NCI-H748 treated with DMSO at 0.1 percent for 48 hours (cell line): ENCODE measurements around the gene ACOX2.

Experiments used
- DNase-seq: peaks from one replicate; lab custom pipeline; 2025; lab: John Stamatoyannopoulos, UW

ACOX2 gene

DNA sequence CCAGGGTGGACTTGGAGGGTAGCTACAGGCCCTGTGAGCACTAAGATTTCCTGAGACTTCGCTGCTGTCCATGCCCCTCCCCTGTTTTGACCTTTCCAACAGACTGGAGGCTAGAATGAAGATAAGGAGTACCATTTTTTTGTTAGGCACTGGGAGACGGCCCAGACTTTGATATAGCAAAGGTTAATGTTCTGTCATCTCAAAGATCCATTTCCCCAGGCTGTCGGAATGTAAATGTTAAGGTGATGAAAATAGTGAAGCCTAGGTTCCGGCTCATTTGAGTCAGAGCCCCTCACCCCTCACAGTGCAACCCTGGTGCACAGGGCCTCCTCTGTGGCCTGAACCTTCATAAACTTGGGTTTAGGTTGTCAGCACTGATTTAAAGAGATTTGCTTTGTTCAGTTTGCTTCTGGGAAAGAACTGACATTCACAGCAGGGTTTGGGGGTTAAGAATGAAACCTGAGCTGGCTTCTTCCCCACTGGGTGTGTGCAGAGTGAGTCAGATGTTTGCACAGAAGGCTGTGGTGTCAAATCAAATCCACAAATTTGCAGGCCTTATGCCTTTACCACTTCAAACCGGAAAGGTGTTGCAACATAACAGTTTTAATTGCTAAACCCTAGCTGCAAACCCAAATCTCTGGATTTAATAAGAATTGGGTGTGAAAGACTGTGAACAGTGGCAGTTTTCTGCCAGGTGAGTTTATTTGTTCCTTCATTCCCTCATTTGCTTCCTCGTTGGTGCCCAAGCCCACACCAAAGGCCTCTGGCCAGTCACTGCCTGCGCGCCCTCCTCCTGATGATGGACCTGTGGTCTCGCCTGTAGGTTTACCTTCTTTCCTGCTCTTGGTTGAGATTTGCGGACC lies 65.7 kb downstream of the ACOX2 start:
- DNase-seq = peak; percentile 89

GRCh38 chr3:58470363-58471024 lies 66.5 kb downstream of the ACOX2 start:
- no peak for DNase-seq

- no peak for DNase-seq
Measured at GRCh38 chr3:58469096-58469495, 67.9 kb downstream of the ACOX2 start.

- no peak for DNase-seq
Measured at GRCh38 chr3:58466899-58467563, 70.0 kb downstream of the ACOX2 start.

DNA sequence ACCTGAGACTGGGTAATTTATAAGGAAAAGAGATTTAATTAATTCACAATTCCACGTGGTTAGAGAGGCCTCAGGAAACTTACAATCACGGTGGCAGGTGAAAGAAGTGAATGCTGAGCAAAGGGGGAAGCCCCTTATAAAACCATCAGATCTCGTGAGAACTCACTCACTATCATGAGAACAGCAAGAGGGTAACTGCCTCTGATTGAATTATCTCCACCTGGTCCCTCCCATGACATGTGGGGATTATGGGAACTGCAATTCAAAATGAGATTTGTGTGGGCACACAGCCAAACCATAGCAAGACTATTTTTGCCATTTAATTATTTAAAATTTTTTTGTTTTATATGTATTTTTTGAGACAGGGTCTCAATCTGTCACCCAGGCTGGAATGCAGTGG lies 72.1 kb downstream of the ACOX2 start:
- DNase-seq = no peak

DNA sequence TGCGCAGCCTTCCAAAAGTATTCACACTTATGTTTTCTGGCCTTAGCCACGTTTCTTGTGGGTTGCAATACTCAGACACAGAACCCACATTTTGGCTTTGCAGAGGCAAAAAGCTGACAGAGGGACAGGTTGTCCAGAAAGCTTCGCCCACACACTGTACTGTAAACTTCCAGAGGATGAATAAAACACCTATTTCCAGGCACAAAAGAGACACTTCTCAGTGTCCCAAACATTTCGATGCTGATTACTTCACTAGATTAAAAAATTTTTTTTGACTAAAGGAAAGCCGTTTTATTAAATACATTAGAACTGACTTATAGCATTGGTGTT lies 73.1 kb downstream of the ACOX2 start:
- no peak for DNase-seq

DNA sequence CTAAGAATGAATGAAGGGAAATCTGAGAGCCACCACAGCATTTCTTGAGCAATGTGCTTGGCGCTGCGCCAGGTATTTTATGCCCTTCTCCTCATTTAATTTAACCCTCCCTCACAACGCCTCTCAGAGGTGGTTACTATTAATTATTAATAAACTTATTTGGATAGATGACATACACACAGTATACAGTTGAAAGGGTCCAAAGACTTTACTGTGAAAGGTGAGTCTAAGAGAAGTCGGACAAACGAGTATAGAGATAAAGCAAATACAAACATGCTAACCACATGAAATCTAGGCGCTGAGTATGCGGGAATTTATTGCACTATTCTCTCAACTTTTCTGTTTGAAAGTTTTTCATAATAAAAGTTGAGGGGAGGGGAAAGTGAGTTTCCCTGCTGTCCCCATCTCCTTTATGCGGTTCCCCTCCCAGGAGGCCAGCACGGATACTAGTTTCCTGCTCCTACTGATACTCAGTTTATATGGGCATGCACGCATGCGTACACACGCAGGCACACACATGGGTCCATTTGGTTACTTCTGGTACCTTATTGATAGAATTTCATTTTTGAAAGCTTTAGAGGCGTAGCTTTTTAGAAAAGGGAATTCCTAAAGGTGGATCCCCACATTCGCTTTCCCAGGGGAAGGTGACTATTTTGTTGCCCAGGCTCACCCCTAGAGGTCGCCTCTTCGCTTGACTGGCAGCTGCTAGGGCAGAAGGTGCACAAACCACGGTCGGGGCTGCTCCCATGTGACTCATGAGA lies 73.6 kb downstream of the ACOX2 start:
- peak; percentile 39 for DNase-seq

DNA sequence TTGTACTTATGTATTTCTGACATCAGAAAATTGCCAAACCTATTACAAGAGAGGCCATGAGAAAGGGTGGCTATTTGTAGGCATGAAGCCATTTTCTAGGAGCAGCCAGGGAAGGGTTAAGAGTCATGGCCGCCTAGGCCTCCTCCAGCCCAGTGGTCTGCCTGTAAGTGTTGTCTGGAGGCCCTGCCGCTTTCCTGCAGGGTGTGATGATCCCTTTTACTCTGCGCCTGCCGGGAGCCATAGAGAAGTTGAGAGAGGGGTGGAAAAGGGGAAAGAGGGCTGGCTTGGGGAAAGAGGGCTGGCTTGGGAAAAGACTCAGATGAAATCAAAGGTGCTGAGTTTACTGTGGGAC lies 74.2 kb downstream of the ACOX2 start:
- no peak for DNase-seq

DNA sequence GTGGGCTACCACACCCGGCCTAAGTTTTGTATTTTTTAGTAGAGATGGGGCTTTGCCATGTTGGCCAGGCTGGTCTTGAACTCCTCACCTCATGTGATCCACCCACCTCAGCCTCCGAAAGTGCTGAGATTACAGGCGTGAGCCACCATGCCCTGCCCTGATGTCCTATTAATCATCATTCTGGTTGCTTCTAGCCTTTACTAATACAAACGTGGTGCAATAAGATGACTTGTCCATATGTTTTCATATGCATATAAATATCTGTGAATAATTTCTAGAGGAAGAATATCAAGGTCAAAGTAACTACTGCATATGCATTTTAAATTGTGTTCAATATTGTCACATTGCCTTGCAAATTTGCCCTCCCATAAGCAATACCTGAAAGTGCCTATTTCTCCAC lies 77.8 kb downstream of the ACOX2 start:
- no peak for DNase-seq
